NB4 (cell line): ENCODE data around the gene GRM8.

Source experiments
- POLR2A ChIP-seq: IDR thresholded peaks from 2 replicates; pipeline ENCODE4 v1.6.1; 2011; ENCODE audit warnings: mild to moderate bottlenecking; ENCODE audit not compliant: insufficient read length; ENCODE audit errors: extremely low read depth
- TF ChIP-seq, protein P1 (sequence below): IDR thresholded peaks from 2 replicates; pipeline ENCODE4 v1.6.1; 2011; ENCODE audit warnings: low read depth, low read length
- TF ChIP-seq, protein P2 (sequence below): IDR thresholded peaks from one replicate; pipeline ENCODE4 v1.5.1; 2012; ENCODE audit warnings: low read depth, low read length

DNA sequence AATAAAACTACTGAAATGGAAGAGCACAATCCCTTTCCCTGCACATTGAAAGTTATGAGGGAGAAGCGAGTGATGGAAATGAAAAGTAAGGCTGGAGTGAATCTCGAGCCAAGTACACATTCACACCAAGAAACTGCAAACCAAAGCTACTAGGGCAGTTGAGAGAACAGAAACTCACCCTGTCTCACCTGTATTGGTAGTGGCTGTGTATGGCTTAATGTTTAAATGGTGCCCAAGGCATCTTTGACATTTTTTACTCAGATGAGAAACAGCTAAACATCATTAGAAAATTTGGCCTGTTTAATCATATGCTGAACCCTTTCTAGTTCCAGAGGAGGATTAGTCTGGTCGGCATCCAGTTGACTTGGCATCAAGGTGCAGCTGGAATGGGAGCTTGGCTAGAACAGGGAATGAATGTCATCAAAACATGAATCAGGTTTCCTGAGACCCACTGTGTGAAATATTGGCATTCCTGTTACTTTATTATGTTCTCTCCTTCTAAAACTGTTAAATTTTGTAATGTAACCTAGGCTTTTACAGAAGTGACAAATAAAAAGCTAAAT, 840.8 kb downstream of the GRM8 start:
- TF ChIP-seq, protein P1, sequence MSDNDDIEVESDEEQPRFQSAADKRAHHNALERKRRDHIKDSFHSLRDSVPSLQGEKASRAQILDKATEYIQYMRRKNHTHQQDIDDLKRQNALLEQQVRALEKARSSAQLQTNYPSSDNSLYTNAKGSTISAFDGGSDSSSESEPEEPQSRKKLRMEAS: no peak
- TF ChIP-seq, protein P2, sequence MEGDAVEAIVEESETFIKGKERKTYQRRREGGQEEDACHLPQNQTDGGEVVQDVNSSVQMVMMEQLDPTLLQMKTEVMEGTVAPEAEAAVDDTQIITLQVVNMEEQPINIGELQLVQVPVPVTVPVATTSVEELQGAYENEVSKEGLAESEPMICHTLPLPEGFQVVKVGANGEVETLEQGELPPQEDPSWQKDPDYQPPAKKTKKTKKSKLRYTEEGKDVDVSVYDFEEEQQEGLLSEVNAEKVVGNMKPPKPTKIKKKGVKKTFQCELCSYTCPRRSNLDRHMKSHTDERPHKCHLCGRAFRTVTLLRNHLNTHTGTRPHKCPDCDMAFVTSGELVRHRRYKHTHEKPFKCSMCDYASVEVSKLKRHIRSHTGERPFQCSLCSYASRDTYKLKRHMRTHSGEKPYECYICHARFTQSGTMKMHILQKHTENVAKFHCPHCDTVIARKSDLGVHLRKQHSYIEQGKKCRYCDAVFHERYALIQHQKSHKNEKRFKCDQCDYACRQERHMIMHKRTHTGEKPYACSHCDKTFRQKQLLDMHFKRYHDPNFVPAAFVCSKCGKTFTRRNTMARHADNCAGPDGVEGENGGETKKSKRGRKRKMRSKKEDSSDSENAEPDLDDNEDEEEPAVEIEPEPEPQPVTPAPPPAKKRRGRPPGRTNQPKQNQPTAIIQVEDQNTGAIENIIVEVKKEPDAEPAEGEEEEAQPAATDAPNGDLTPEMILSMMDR: no peak
- TF ChIP-seq POLR2A: no peak
